Keratinocyte (primary cell): ENCODE data around the gene TENM4.

Source experiments
- EZH2 ChIP-seq: IDR thresholded peaks from one replicate; pipeline ENCODE4 v1.6.1; 2012; ENCODE audit warnings: inconsistent platforms, mild to moderate bottlenecking, low read length, moderate library complexity
- TF ChIP-seq, protein P1 (sequence below), 3 experiments: IDR thresholded peaks in 1 of 3; conservative IDR thresholded peaks in 1 of 3; optimal IDR thresholded peaks in 1 of 3; 2 replicates in 2 of 3; 3 replicates in 1 of 3; pipeline versions ENCODE3 to v1.5.1; 2011; ENCODE audit warnings: low read length in 3 of 3, mild to moderate bottlenecking in 3 of 3, moderate library complexity in 2 of 3, control low read depth in 1 of 3, inconsistent platforms in 1 of 3; ENCODE audit not compliant: insufficient read depth in 2 of 3; ENCODE audit errors: extremely low read depth in 1 of 3

DNA sequence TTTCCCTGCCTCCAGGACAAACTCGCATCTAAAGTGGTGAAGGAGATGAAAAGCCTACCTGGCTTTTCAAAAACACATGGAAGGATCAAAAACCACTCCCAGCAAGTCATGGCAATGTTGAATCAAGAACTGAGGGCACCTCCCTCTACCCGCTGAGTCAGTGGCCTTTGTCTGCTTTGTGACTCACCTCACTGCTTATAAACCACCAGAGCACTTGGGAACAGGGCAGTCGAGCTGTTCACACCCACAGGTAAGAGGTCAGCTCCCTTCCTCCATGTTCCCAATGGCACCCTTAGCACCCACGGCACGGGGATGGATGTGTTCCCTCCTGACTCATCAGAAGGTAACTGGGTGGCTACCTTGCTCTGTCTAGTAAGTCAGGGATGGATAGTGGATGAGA, 21.7 kb downstream of the TENM4 start:
- TF ChIP-seq, protein P1, sequence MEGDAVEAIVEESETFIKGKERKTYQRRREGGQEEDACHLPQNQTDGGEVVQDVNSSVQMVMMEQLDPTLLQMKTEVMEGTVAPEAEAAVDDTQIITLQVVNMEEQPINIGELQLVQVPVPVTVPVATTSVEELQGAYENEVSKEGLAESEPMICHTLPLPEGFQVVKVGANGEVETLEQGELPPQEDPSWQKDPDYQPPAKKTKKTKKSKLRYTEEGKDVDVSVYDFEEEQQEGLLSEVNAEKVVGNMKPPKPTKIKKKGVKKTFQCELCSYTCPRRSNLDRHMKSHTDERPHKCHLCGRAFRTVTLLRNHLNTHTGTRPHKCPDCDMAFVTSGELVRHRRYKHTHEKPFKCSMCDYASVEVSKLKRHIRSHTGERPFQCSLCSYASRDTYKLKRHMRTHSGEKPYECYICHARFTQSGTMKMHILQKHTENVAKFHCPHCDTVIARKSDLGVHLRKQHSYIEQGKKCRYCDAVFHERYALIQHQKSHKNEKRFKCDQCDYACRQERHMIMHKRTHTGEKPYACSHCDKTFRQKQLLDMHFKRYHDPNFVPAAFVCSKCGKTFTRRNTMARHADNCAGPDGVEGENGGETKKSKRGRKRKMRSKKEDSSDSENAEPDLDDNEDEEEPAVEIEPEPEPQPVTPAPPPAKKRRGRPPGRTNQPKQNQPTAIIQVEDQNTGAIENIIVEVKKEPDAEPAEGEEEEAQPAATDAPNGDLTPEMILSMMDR (optimal IDR thresholded peaks at IDR 0.05 in 1 of 3, IDR thresholded peaks at IDR 0.05 in 1 of 3, conservative IDR thresholded peaks at IDR 0.05 in 1 of 3; ENCODE audit: extremely low read depth in 1 of 3, insufficient read depth in 2 of 3, low read length in 3 of 3): no peak
- TF ChIP-seq EZH2: no peak
